NCI-H1694 (cell line): ENCODE data around the gene RNLS.
"Not testable (repeated sequence)": the region's sequence is repeated elsewhere in the genome, so short reads cannot be mapped to it uniquely, and the experiment has no call there.

Source experiments
- DNase-seq: peaks from one replicate; lab custom pipeline; 2025; lab: John Stamatoyannopoulos, UW

The RNLS gene

DNA sequence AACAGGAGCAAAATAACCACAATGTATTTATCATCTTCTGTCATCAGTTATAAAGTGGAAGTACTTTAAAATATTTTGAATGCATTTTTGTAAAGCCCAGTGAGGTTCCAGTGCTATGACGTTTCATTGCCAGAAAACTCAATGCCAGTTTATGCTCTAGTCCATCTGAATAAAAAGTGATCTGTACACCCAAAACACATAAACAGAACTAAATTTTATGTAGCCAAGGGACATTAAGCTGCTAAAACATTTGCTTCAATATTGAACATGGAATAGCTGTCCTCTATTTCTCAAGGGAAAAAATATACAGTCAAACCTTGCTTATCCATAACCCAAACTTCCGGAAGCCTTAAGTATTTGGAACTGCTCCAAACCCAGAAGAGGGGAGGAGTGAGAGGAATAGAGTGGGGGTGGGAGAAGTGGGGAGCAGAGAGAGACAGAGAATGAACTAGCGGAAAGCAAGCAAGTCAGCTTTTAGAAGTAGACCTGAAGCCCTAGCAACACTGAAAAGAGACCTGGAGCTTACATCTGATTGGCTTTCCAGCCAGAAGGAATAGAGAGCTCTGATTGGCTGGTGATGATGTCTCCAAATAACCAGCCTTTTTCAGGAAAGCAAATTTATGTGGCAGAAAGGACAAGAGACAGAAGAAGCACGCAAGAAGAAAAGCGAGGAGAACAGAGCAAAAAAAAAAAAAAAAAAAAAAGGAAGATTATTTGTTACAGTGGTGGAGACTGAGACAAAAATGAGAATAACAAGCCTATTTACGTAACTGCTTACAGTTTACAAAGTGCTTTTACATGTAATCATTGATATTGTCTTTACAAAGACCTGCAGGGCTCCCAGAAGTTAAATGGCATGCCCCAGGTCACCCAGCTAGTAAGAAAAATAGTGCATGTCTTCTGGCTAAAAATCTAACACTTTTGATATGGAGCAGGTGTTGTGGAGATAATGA, 196.0 kb downstream of the RNLS start:
- no peak for DNase-seq

DNA sequence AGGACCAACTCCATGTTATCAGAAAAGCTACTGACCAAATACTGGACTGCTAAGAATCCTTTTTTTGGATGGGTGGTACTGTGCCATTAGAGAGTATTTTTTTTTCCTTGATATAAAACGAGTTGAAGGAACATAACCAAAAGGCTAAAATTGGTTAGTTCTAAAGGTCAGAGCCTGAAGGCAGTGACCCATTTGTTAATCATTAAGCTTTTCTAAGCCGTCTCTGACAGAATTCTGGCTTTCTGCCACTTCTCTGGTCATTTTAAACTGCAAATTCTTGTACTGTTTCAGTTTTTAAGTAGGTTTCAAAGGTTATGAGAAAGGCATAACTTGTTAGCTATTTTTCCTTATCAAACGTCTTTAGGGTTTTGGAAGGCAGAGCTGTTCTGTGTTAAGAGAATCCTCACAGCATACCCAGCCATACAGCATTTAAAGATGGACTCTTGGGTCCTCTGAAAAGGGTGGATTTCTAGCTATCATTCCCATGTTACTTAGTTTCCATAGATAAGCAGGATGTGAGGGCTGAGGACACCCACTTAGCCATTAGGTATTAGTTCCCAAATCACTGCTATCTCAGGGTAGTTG, 196.8 kb downstream of the RNLS start:
- DNase-seq: no peak

DNA sequence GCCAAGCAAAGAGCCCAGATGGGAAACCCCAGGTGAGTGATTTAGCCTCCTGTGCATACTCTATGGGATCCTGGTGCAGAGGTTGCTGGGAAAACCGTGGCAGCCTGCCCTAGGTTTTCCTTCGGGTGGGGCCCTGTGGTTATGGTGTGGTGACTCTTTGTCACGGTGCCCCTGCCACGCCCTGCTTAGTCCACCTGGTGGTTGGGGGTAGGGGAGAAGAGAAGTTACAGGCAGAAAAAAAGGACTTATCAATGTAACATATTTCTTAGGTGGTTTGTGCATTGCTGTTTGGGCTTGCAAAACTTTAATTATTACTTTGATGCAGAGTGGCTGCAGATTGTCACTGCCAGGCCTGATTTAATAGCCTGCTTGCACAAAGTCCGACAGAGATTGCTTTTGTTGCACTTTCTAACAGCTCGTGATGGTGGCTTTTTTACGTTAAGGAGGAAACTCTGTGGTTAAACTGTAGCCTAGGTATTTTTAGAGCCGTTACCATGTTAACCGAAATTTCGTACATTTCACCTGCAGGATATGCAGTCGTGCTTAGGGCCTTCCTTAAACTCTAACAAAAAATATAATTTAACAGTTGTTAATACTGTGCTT, 197.4 kb downstream of the RNLS start:
- no peak for DNase-seq

DNA sequence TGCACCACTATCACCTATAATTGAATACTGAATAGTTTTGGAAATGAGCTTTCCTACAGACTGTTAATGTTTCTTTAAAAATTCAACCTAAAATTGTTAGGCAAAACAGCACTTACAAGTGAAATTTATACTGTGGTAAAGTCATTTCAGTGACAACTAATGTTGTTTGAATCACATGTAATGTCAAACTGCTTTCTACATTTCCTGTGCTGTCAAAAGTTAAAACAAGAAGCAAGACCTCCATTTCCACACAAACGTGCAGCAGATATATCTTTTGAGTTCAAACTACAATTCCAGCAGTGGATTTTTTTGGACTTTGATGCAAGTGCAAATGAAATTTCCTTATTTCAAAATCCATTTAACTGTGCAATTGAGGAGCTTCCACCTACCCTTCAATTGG, 199.8 kb downstream of the RNLS start:
- DNase-seq: no peak

DNA sequence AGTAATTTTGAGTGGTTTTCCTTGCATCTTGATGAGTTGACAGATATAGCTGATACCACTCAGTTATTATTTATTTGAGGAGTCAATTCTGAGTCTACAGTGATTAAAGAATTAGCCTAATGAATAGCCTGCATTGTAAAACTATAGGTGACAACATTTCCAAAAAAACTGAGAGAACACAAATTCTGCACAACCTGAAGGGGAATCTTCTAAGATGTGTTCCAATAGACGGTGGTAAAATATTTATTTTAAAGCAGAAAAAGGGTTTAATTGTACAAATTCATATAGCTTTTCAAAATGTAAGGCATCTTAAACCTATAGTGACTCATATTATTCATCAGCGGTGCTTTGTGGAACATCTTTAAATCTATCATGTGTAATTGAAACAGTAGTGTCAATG, 200.4 kb downstream of the RNLS start:
- no peak for DNase-seq

DNA sequence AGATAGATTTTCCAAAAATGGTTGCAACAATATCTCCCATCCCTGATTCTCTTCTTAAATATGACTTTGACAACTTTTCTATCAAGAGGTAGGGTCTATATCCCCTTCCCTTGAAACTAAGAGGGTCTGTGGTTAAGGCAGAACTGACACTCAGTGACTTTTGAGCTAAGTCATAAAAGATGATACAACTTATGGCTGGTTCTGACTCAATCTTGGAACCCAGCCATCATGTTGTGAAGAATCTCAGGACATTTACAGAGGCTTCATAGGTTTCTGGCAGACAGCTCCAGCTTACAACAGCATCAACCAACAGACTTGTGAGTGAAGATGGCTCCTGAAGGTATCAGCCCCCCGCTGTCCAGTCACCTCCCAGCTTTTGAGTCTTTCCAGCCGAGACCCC, 203.5 kb downstream of the RNLS start:
- no peak for DNase-seq

DNA sequence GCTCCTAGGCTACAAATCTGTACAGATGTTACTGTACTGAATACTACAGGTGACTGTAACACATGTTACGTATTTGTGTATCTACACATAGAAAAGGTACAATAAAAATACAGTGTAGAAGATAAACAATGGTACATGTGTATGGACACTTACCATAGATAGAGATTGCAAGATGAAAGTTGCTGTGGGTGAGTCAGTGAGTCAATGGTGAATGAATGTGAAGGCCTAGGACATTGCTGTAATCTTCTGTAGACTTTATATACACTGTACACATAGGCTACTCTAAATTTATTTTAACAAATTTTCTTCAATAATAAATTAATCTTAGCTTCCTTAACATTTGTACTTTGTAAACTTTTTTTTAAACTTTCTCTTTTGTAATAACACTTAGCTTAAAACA, 205.6 kb downstream of the RNLS start:
- no peak for DNase-seq

DNA sequence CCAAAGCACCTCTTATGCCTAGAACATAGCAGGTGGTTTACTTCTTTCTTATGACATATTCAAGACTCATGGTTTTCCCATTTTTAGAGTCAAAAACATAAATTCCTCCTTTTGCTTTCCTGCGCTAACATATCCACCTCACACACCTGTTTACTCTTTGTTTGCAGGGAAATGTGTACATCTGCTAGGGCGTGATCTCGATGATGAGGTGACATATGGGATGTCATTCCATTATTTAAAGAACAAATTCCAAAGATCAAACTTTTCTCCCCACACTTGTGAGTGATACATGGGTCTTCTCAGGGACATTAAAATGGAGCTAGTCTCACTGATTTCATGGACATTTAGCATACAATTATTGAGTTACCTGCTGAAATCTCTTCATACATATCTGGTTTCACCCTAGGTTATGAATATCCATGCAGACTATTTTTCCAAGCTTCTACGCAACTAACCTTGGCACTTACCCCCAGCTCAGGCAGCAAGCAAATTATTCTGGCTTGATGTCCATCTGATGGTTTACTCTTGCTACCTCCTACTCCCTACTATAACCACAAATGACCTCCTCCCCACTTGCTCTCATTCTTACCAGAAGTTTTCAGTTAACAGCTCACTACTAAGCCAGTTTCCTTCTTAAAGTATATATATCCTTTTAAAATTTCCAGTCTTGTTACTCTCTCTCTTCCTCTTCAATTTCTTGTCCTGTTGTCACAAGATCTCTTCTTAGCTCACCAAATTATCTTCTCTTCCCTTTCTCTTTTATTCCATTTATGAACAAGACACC, 208.5 kb downstream of the RNLS start:
- no peak for DNase-seq

DNA sequence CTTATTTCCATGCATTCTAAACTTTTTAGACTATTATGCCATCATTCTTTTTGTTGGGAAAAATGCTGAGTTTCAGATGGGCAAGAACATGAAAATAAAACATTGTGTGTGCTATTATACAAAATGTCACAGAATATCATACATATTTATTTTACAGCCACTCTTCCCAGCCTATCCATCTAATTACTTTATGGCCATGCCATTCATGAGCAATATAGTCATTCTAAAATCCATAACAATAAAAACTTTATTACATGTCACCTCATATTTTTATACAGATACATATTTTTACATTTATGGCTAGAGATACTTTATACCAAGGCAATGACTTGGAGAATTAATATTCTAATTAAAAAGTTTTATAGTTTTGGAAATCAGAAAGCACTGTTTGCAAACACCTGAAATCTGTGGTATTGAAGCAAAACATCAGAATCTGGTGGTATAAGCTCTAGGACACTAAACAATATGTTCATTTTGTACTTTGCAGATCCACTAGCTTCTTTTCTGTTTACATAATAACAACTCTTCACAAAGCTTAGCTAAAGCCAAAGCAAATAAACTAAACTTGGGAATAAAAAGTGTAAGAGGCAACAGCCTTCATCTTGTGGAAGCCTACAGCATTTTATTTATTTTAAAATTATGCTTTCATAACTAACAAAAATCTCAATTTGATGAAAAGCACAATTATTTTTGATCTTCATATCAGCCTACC, 210.1 kb downstream of the RNLS start:
- no peak for DNase-seq

DNA sequence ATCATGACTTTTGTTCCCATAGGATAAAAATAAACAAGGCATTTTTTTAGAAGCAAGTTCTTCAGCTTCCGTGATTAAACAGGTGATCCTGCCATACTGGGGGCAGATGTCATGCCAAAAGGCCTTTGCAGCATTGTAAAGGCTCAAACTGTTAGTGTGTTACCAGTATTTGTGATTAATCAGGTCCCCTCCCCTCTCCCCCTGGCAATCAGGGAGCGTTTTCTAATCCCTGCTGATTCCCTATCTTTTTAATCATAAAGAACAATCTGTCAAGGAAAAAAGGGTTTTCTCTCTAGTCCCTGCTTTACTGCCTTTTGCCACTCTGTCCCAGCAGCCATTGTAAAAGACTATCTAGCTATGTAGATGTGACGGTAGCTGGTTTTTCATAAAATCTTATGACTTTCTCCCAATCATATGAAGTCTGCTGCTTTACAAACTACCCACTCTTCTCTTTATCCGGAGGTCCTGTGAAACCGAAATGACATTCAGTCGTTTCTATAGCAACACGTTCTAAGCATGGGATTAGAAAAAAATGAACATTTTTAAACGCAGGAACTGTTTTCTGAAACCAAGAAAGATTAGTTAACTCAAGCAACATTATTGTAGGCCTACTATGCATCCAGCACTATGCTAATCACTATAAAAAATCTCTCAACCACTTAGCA, 210.9 kb downstream of the RNLS start:
- DNase-seq: no peak

DNA sequence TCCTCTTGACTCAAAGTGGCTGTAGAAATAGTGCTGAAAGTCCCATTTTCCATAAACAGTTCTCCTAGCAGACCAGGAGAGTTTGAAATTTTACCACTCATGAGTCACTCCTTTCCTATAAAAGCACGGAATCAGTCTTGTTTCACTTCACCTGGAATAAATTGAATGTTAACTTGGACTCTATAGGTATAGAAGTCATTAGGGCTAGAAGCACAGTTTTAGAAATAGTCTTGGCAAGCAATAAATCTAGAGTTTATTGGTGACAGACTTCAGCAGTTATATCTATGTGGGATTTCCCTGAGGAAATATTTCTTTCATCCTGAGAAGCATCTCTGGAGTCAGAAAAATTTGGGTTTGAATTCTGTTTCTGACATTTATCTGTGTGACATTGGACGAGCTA, 212.4 kb downstream of the RNLS start:
- DNase-seq: no peak

DNA sequence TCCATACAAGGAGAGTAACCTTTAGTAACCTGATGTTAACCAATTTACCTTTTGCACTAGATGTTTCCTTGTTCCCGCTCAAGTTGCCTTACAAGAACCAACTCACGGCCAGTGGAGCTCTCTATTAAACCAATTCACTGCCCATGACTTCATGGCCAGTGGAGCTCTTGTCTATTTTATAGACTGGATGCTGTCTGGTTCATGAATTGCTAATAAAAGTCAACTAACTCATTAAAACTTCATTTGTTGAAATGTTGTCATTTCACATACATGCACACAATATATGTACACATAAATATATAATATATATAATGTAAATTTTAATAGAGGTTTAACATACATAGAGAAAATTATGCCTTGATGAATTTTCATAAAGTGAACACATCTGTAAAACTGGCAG, 216.3 kb downstream of the RNLS start:
- DNase-seq: no peak

DNA sequence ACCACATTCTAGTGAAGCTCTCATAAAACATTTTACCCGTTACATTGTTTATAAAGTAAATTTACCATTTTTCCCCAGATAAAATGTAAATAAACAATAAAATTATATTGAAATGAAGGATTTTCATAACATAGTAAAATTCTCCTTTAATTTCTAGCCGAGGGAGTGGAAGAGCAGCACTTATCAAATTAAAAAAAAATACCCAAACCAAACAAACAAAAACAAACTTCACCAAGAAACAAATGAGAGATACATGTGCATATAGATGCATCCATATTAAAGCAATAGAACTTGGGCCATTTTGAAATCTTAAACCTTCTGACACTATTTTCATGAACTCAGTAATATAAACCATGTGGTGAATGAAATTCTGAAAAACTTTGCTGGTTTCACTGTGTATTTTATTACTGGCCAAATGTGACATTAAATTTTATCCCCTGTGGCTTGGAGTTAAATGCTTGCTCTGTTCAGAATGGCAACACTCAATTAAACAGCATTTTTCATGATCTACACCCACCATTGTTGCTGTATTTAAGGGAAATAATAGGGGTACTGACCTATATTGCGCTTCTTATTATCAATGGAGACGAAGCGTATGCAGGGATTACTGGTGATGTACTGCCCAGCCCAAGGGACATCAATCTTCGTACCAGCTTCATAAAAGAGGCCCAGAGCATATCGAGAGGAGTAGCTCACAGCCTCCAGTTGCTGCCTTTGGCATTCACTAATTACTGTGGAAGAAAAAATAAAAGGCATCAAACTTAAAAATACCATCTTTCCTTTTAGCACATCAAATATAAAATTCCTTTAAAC, 220.9 kb downstream of the RNLS start:
- no peak for DNase-seq

DNA sequence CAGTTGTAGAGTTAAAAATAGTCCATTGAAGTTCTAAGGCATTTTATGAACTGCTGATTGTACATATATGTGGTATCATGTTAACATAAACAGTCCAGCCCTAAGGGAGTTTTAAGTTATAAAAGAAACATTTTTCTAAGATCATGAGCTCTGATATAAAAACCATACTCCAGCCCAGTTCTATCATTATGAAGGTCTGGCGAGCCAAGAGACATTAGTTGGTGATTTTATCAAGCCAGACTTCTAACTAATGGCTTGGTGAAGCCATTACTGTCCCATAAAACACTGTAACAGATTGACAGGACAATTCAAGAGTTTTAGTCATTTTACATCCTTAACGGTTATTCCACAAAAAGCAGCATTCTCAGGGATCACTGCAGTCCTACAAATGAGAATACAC, 221.6 kb downstream of the RNLS start:
- no peak for DNase-seq

DNA sequence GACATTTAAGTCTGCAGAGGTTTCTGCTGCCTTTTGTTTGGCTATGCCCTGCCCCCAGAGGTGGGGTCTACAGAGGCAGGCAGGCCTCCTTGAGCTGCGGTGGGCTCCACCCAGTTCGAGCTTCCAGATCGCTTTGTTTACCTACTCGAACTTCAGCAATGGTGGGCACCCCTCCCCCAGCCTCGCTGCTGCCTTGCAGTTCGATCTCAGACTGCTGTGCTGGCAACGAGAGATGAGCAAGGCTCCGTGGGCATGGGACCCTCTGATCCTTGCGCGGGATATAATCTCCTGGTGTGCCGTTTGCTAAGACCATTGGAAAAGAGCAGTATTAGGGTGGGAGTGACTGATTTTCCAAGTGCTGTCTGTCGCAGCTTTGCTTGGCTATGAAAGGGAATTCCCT, 227.4 kb downstream of the RNLS start:
- not testable (repeated sequence) for DNase-seq

DNA sequence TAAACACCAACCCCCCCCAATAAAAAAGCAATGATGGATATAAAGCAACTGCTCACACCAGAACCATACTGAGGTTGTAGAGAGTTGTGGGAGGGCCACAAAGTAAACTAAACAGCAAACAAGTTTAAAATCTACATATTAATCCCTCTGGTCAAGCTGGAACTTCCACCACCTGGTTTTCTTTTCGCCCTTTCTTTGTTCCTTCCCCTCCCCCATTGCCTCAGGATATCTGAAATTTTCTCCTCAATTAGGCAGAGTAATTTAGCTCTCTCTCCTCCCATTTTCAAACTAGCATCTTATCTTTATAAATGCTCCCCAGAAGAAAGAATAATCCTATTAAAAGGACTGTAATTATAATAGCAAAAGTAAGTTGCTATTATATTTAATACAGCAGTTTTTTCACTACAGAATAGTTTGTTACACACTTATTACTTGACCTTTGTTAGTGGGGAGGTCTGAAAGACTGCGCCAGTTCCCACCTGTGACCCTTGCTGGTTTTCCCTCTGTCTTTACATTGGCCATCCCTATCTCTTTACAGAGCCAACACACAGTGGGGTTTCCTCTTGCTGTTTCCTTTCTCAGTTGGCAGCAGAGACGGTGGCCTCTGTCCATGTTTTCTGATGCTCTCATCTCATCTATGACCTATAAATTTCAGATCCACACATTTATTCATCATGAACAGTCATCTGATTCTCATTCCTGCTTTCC, 235.4 kb downstream of the RNLS start:
- DNase-seq: no peak

DNA sequence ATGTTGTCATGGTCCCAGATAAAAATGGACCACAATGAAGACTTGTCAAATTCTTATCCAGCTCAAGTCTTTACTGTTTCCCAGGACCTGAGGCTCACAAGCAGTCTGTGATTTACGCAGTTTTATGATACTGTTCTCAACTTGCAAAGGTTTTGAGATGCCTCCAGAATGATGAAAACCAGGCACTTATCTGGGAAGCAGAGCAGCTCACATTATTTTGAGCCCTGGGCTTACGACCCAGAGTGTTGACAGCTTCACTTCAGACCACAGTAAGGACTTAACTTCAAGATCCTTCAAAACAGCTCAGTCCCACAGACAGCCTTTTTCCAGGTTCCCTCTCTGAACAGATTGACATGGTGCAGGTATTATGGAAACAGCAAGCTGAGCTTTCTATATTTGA, 236.1 kb downstream of the RNLS start:
- no peak for DNase-seq

DNA sequence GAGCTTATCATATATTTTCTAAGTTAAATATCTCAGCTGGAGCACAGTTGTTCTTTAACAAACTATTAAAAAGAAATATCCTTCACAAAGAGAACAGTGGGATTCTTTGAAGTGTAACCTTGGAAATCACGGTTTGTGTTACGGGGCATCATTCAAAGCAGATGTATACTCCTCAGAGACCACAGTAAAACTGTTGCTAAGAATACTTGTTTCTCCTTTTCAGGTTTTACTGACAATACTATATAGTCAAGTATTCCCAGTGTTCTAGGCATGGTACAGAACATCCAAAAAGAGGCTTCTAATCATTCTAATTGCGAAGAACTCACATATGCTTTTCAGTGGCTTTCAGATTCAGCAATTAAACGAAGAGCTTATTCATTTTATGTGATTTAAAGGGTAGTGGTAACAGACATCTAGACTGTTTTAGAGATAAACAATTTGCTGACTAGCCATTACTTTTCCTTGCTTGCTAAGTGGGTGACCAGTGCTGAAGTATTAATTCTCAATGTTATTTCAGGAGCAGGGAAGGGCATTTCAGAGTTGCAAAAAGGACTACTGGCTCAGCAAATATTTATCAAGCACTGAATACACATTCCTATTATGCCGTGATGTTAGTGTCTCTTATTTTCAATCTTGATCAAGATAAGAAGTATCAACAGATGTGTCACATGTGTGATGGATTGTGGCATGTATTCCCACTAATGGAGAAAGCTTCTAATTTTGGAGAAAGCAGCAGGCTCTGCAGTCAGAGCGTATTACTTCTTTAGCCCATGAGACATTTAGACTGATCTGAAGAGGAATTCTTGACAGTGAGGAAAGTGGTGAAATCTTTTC, 236.8 kb downstream of the RNLS start:
- DNase-seq: no peak
